Osteoblast (primary cell): ENCODE results near the gene MTERF1. TPM values are rescaled to one million over a fixed set of nuclear protein-coding genes. Genes with fewer than 3 reads are reported as not detected.

ENCODE experiments used
- DNase-seq: peaks from one replicate; pipeline ENCODE4 v3.0.0; 2011; ENCODE audit warnings: low spot score, mixed read lengths; ENCODE audit not compliant: insufficient read length; ENCODE audit errors: missing footprints
- H2AFZ ChIP-seq: 2 replicates; pipeline ENCODE4 v1.6.0; 2011; ENCODE audit warnings: mild to moderate bottlenecking, low read length
- H3K27ac ChIP-seq: 2 replicates; pipeline ENCODE4 v1.5.1; 2011; ENCODE audit warnings: mild to moderate bottlenecking, low read depth, low read length, moderate library complexity
- H3K27me3 ChIP-seq: 2 replicates; pipeline ENCODE4 v1.6.0; 2012; ENCODE audit warnings: mild to moderate bottlenecking, control low read depth, inconsistent platforms, low read length, moderate library complexity; ENCODE audit not compliant: insufficient read depth
- H3K36me3 ChIP-seq: 2 replicates; pipeline ENCODE4 v1.5.1; 2011; ENCODE audit warnings: mild to moderate bottlenecking, low read length, control low read depth, moderate library complexity; ENCODE audit not compliant: insufficient read depth
- H3K4me1 ChIP-seq: 2 replicates; pipeline ENCODE4 v1.5.1; 2011; ENCODE audit warnings: mild to moderate bottlenecking, low read length, control low read depth, moderate library complexity; ENCODE audit not compliant: insufficient read depth
- H3K4me2 ChIP-seq: 2 replicates; pipeline ENCODE4 v1.6.0; 2011; ENCODE audit warnings: mild to moderate bottlenecking, low read length; ENCODE audit not compliant: insufficient read depth
- H3K4me3 ChIP-seq: fragments of 200-600 bp; sonication (generic); 3 replicates; pipeline ENCODE4 v1.5.1; 2012; ENCODE audit warnings: mild to moderate bottlenecking, low read length, inconsistent platforms; ENCODE audit not compliant: insufficient read depth
- H3K79me2 ChIP-seq: 2 replicates; pipeline ENCODE4 v1.6.0; 2012; ENCODE audit warnings: mild to moderate bottlenecking, low read length, control low read depth, inconsistent platforms; ENCODE audit not compliant: insufficient read depth
- H3K9me3 ChIP-seq: 2 replicates; pipeline ENCODE4 v1.5.1; 2011; ENCODE audit warnings: low read depth, low read length, control low read depth
- H4K20me1 ChIP-seq: 2 replicates; pipeline ENCODE4 v1.6.0; 2012; ENCODE audit warnings: mild to moderate bottlenecking, low read length, control low read depth; ENCODE audit not compliant: insufficient read depth
- CTCF ChIP-seq: IDR thresholded peaks from 2 replicates; pipeline ENCODE4 v1.5.1; 2011; ENCODE audit warnings: mild to moderate bottlenecking, low read depth, low read length, moderate library complexity; ENCODE audit errors: extremely low read depth
- total RNA-seq: library from RNA; depleted of rRNA; stranded (reverse); fragments of >200 nt; gene quantifications from 2 replicates; pipeline ENCODE4 v1.2.3, GENCODE V29; 2012

The MTERF1 gene
- total RNA-seq, 1 donor: 13.0 TPM

DNA sequence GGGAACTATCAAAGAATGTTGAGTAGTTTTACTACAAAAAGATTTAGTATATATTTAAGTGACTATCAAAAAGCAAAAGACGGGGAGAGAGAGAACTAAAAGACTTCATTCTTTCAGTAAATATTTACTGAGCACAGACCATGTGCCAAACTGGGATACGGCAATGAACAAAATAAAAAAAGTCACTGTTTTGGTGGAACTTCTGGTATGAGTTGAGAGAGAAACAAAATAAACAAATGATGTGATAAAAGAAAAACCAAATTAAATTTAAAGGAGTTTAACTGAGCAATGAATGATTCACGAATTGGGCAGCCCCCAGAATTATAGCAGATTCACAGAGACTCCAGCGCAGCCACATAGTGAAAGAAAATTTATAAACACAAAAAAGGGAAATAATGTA, 42.4 kb upstream of the MTERF1 start:
- Histone ChIP-seq H2AFZ (peak overlapping the region; percentile 44), H3K9me3 (no peaks in the 10 kb centered on the region), H3K79me2 (no peaks in the 10 kb centered on the region), H3K4me1 (peaks cover 5% of the 10 kb centered on the region), H3K4me3 (no peak overlapping the region), H4K20me1 (no peaks in the 10 kb centered on the region), H3K4me2 (peak overlapping the region; percentile 58), H3K27me3 (no peaks in the 10 kb centered on the region), H3K27ac (no peak overlapping the region), H3K36me3 (no peaks in the 10 kb centered on the region)
- DNase-seq: no peak
- TF ChIP-seq CTCF: no peak

- Histone ChIP-seq H3K4me1 (peaks cover 30% of the 10 kb centered on the region), H3K4me2 (no peak overlapping the region), H2AFZ (no peak overlapping the region), H3K9me3 (no peaks in the 10 kb centered on the region), H3K36me3 (no peaks in the 10 kb centered on the region), H3K27ac (no peak overlapping the region), H4K20me1 (no peaks in the 10 kb centered on the region), H3K27me3 (no peaks in the 10 kb centered on the region), H3K79me2 (no peaks in the 10 kb centered on the region), H3K4me3 (no peak overlapping the region)
- no peak for TF ChIP-seq CTCF
- no peak for DNase-seq
Measured at GRCh38 chr7:91918356-91918755, 37.9 kb upstream of the MTERF1 start.

GRCh38 chr7:91916051-91916440, 35.5 kb upstream of the MTERF1 start:
- H3K4me1 ChIP-seq: peaks cover 39% of the 10 kb centered on the region
- H3K36me3 ChIP-seq: no peaks in the 10 kb centered on the region
- no peaks in the 10 kb centered on the region for H3K27me3 ChIP-seq
- no peak for TF ChIP-seq CTCF
- peak overlapping the region; percentile 42 for H3K4me2 ChIP-seq
- no peaks in the 10 kb centered on the region for H3K79me2 ChIP-seq
- DNase-seq: no peak
- H2AFZ ChIP-seq: peak overlapping the region; percentile 49
- no peaks in the 10 kb centered on the region for H4K20me1 ChIP-seq
- H3K4me3 ChIP-seq: no peak overlapping the region
- H3K9me3 ChIP-seq: no peaks in the 10 kb centered on the region
- peak overlapping the region; percentile 82 for H3K27ac ChIP-seq

- Histone ChIP-seq H3K79me2 (no peaks in the 10 kb centered on the region), H3K4me3 (no peak overlapping the region), H3K4me2 (peak overlapping the region; percentile 42), H3K9me3 (no peaks in the 10 kb centered on the region), H3K36me3 (no peaks in the 10 kb centered on the region), H2AFZ (peak overlapping the region; percentile 49), H3K4me1 (peaks cover 39% of the 10 kb centered on the region), H4K20me1 (no peaks in the 10 kb centered on the region), H3K27ac (peak overlapping the region; percentile 82), H3K27me3 (no peaks in the 10 kb centered on the region)
- peak; percentile 67 for DNase-seq
- TF ChIP-seq CTCF: no peak
Measured at GRCh38 chr7:91915401-91916050, 35.0 kb upstream of the MTERF1 start.
